Body of pancreas (tissue), 4 donors: Measurements from ENCODE around the gene PPP3R1.

Experiments used
- CTCF ChIP-seq, 7 experiments: fragments of 450-650 bp in 4 of 7; fragments of 200-600 bp in 3 of 7; sonication (generic) in 3 of 7; IDR thresholded peaks; one replicate each; pipeline ENCODE4 v1.5.1; 2016 to 2019; ENCODE audit warnings: antibody characterized with exemption in 7 of 7
- POLR2A ChIP-seq, 3 donors: fragments of 450-650 bp; IDR thresholded peaks; one replicate each; pipeline ENCODE4 v1.6.1; 2016; ENCODE audit warnings: antibody characterized with exemption in 3 of 3, mild to moderate bottlenecking in 2 of 3

GRCh38 chr2:68134120-68134519 lies 118.2 kb downstream of the PPP3R1 start:
- TF ChIP-seq POLR2A (IDR thresholded peaks at IDR 0.05): no peak
- no peak for TF ChIP-seq CTCF (IDR thresholded peaks at IDR 0.05)
